HG02588 (cell line): ENCODE measurements around the gene CETN2.
"Not testable (repeated sequence)": the region's sequence is repeated elsewhere in the genome, so short reads cannot be mapped to it uniquely, and the experiment has no call there.

Experiments
- ATAC-seq: cut with Tn5 transposase; IDR thresholded peaks from one replicate; pipeline ENCODE4 v1.9.1; 2021; ENCODE audit warnings: mild to moderate bottlenecking, moderate library complexity; ENCODE audit not compliant: unreplicated experiment

Gene CETN2

DNA sequence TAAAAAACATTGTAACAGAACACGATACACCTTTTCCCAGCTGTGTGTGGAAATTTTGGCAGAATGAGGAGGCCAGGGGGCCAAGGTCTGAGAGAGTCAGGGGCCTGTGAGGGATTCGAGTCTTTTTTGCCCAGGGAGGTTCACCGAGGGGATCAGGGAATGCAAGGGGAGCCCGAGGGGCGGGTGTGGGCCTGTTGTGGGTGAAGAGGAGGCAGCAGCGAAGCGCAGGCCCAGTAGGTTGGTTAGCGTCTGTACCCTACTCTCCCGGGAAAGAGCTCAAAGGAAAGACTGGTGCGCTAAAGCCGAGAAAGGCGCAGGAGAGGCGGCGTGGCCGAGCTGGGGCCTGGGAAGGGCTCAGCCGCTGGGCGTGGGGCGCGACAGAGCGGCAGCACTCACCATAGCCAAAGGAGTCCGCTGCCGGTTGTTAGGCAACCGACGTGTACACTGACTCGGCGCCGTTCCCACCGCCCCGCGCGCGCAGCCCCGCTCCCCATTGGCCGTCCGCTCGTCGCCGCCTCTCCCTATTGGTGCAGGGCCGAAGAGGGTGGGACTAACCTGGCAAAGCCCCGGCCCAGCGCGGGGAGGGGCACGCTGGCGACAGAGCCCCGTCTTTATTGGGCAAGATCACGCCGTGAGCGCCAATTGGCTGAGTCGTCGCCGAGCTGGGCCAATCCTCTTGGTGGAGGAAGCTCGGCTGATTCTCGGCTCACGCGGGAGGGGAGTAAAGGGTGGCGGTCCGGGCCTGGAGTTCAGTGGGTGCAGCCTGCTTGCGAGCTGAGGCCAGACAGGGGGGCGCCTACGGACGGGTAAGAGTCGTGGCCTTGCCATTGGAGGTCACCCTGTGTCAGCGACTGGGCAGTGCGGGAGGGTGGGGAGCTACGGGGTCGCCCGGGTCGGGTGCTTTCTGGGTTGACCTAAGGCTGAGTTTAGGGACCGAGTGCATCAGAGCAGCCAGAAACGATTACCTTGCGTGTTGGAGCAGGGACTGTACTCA is at the start of gene CETN2, which contains the start of gene NSDHL:
CETN2 (minus strand) TSS at position 446 of the 994 bp plus-strand sequence; CDS start at position 399, 47 bp downstream.
NSDHL (plus strand) TSS at position 752 of the 994 bp plus-strand sequence. CDS start 15,262 bp downstream, outside the sequence.
- ATAC-seq, result peak; percentile 99

- no peak for ATAC-seq
These were observed 48.6 kb upstream of the CETN2 start for GRCh38 chrX:152878976-152879755.

GRCh38 chrX:152876931-152877840 is 46.6 kb upstream of the CETN2 start:
- ATAC-seq, result no peak

- ATAC-seq, result no peak
These were observed 42.8 kb upstream of the CETN2 start for GRCh38 chrX:152873361-152873760.

DNA sequence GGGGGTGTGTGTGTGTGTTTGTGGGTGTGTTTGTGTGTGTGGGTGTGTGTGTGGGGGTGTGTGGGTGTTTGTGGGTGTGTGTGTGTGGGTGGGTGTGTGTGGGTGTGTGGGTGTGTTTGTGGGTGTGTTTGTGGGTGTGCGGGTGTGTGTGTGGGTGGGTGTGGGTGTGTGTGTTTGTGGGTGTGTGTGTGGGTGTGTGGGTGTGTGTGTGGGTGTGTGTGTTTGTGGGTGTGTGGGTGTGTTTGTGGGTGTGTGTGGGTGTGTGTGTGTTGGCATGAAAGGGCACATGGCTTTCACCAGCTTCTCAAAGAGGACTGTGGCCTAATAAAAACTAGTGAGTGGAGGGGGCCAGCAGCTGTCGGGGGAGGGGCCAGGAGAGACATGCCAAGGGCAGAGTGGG is 42.0 kb upstream of the CETN2 start:
- no peak for ATAC-seq

DNA sequence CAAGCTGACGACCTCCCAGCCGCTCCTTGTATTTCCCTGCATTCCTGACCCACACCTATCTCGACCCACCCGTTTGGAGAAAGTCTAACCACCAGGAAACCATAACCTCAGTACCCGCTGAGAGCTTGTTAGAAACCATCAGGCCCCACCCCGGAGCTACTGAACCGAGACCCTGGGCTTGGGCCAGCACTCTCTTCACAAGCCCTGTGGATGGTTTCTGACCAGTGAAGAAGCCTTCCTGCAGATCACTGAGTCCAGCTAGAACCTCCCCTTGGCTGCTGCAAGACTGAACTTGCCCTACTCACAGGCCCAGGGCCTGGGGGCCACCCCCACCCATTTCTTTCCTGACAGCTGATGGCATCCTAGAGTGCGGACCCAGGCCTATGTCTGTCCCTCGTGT is 40.7 kb upstream of the CETN2 start:
- no peak for ATAC-seq

- ATAC-seq, result no peak
These were observed 39.4 kb upstream of the CETN2 start for GRCh38 chrX:152869972-152870371.

DNA sequence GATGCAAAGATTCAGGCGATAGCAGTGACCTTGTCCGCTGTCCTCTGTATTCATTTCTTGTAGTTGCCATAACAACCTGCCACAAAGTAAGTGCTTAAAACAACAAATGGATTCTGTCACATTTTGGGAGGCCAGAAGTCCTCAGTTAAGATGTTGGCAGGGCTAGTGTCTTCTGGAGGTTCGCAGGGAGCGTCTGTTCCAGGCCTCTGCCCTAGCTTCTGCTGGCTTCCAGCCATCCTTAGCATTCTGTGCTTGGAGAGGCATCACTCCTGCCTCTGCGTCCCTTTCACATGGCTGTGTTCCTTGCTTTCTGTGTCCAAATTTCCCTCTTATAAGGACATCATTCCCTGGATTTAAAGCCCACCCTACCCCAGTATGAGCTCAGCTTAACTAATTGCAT is 35.8 kb upstream of the CETN2 start:
- no peak for ATAC-seq

DNA sequence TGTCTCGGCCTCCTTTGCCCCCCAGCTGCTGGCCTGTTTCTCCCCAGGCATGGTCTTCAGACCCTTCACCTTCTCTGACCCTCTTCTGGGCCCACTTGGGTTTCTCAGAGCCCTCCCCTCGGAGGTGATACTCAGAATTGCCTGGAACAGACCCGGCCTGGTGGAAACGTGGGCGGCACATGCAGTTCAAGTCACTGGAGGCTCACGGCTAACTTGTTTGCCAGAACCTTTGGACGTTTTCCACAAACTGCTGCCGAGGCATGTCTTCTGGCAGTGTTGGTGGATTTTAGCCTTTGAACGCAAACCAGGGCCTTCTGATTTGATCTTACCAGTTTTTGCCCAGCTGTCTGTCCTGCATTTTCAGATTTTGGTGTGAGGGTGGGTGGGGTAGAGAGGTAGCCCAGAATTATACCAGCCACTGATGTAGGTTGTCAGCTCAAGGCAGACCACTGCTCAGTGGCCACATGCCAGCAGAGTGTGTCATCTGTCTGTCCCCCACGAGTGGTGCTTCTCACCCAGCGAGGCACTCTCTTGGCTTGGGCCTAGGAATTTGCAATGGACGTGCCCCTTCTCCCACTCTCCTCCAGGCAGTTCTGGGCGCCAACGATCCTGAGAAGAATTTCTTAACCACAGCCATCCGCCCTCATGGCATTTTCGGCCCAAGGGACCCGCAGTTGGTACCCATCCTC is 34.8 kb upstream of the CETN2 start:
- ATAC-seq, result no peak

- no peak for ATAC-seq
These were observed 31.3 kb upstream of the CETN2 start for GRCh38 chrX:152861826-152862225.

GRCh38 chrX:152861116-152861515 is 30.6 kb upstream of the CETN2 start:
- no peak for ATAC-seq

DNA sequence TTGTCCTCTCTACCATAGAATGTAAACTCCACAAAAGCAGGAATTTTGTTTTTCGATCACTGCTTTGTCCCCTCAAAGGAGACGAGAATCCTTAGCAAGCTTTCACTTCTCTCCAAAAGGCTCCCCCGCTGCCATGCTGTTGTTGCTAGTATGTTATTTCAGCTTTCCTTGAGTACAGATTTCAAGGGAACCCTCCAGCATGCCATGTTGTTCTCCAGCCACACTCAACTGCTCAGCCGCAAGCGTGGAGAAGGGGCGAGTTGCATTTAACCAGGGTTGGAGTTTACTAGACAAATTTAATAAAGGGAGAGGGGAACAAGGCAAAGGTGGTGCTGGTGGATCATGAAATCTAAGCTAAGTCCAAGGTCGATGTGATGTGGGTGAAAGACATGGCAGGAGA is 23.4 kb upstream of the CETN2 start:
- ATAC-seq, result no peak

GRCh38 chrX:152850465-152850864 is 19.9 kb upstream of the CETN2 start:
- ATAC-seq, result no peak

DNA sequence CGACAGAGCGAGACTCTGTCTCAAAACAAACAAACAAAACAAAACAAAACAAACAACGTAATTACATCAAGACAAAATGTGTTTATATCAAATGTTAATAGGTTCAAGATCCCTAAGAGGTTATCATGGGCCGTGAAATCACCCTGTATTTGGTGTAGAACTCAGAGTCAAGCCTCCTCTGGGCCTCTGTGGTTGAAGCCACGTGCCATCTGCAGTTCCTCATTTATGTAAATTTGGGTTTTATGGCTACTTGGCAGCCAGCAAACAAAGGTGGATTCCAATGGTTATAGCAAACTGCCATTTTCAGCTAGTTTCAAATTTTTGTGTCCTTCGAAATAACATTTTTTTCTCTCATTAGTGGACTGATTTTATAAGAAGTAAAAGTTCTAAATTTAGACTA is 16.7 kb upstream of the CETN2 start:
- no peak for ATAC-seq

DNA sequence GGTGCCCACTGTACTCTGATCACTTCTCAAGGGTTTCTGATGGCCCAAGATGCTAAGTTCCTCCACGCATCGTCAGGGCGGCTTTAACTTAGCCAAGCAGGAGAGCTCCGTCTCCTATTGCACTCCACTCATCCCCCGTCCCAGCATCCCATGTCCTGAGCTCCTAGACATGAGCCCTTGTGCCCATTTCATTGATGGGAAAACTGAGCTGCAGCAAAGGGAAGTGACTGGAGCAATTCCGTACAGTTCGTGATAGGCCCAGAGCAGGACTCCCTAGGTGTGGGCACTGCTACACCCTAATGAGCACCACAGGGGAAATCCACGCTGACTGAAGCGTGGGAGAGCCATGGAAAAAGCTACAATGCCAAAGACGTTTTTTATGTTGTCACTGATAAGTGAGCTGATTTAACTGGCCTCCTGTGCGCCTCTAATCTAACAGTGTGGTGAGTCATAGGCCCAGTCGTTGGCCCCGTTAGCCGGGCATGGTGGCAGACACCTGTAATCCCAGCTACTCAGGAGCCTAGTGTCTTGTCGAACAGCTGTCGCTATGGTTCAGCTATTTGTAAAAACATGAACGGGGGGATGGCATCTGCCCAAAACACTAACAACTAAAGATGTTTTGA is 15.2 kb upstream of the CETN2 start:
- ATAC-seq, result no peak

- no peak for ATAC-seq
These were observed 13.7 kb upstream of the CETN2 start for GRCh38 chrX:152844256-152844655.

DNA sequence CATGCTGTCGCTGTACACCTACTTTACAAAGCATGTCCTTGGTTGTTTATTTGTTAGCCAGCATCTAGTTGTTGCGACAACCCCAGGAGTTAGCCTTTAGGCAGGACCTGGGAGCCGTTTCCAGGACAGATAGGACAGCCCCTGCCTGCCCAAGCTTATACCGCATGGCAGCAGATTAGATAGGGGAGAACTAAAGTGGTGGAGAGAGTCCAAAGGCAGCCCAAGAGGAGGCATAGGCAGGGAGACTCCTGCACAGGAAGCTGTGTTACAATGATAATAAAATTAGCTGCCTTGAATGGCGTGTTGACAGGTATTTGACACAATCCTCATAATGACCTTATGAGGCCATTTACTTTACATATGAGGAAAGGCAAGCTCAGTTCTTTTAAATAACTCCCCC is 13.3 kb upstream of the CETN2 start:
- ATAC-seq, result no peak

- ATAC-seq, result no peak
These were observed 12.3 kb upstream of the CETN2 start for GRCh38 chrX:152842772-152843338.

- ATAC-seq, result not testable (repeated sequence)
These were observed 4.9 kb upstream of the CETN2 start for GRCh38 chrX:152835470-152835869.
